ENCODE measurements around the gene FCF1. TPM values are rescaled to one million over a fixed set of nuclear protein-coding genes. Genes with fewer than 3 reads are reported as not detected.

FCF1 gene
- total RNA-seq, 2 experiments from 2014 or later = 16.1 to 62.1 TPM

GRCh38 chr14:74683406-74683805 lies 29.5 kb upstream of the FCF1 start:
- no peaks in the 10 kb centered on the region for H4K20me1 ChIP-seq (ENCODE audit: insufficient read depth, low read length)
- peak; percentile 74 for DNase-seq (ENCODE audit: low spot score)
- CTCF ChIA-PET (ENCODE audit: unreplicated experiment) = no interaction called here
- peaks cover 54% of the 10 kb centered on the region for H3K4me1 ChIP-seq (ENCODE audit: insufficient read depth, low read length, poor library complexity, severe bottlenecking)
- peak overlapping the region; percentile 85 for H3K4me2 ChIP-seq (ENCODE audit: low read length)
- peak overlapping the region; percentile 61 for H3K4me3 ChIP-seq (ENCODE audit: low read depth, low read length, poor library complexity, severe bottlenecking)
- H2AFZ ChIP-seq (ENCODE audit: low read length) = peak overlapping the region; percentile 48; the same call in 1 of the 2 replicates
- H3K36me3 ChIP-seq (ENCODE audit: insufficient read depth, low read length) = peaks cover 80% of the 10 kb centered on the region
- TF ChIP-seq, protein P1, sequence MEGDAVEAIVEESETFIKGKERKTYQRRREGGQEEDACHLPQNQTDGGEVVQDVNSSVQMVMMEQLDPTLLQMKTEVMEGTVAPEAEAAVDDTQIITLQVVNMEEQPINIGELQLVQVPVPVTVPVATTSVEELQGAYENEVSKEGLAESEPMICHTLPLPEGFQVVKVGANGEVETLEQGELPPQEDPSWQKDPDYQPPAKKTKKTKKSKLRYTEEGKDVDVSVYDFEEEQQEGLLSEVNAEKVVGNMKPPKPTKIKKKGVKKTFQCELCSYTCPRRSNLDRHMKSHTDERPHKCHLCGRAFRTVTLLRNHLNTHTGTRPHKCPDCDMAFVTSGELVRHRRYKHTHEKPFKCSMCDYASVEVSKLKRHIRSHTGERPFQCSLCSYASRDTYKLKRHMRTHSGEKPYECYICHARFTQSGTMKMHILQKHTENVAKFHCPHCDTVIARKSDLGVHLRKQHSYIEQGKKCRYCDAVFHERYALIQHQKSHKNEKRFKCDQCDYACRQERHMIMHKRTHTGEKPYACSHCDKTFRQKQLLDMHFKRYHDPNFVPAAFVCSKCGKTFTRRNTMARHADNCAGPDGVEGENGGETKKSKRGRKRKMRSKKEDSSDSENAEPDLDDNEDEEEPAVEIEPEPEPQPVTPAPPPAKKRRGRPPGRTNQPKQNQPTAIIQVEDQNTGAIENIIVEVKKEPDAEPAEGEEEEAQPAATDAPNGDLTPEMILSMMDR (conservative IDR thresholded peaks at IDR 0.05; ENCODE audit: low read length) = no peak
- TF ChIP-seq EZH2phosphoT487 (IDR thresholded peaks at IDR 0.05; ENCODE audit: borderline replicate concordance, low read depth, low read length) = no peak
- POLR2A ChIA-PET = interaction anchor here (0.6 to 1.4 kb wide), 2 partner anchors 17 to 75 kb away, joined by 3 read pairs; no protein-coding TSS in a partner anchor
- peak overlapping the region; percentile 97 for H3K27ac ChIP-seq (ENCODE audit: low read depth, low read length, poor library complexity, severe bottlenecking)
- peaks cover 28% of the 10 kb centered on the region; the same call in 1 of the 2 replicates for H3K79me2 ChIP-seq (ENCODE audit: insufficient read depth, low read depth, low read length)
- H3K9me3 ChIP-seq (ENCODE audit: low read length) = no peaks in the 10 kb centered on the region
- no peaks in the 10 kb centered on the region for H3K9me2 ChIP-seq (ENCODE audit: insufficient read depth, low read length)
- no TSS peak for BruUV-seq (replicated peaks)
- intact Hi-C loops (cut with micrococcal nuclease; ENCODE audit: unreplicated experiment) = no loop called here

DNA sequence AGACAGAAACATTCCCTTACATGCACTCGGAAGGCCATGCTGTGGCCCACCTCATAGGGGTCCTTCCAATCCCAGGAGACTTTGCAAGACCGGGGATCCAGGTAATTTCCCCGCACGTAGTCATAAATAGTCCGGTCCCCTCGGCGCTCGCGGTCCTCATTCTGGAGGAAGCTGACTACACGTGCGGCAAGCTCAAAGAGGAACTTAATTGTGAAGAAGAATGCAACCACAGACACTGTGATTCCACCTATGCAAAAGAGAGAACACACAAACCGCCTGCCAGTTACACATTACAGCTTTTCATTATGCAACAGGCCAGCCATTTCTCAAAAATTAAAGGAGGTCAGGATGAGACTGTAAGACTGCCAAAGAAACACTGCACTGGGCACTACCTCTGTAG lies 28.5 kb upstream of the FCF1 start:
- ChIA-PET CTCF (ENCODE audit: unreplicated experiment) (no interaction called here), POLR2A (interaction anchor here (0.6 to 1.7 kb wide), 9 partner anchors 22 to 213 kb away, joined by 3 to 7 read pairs (median 3); partner anchors contain the start of genes DLST and YLPM1)
- peak overlapping the region; percentile 61 for H3K4me3 ChIP-seq (ENCODE audit: low read depth, low read length, poor library complexity, severe bottlenecking)
- peak overlapping the region; percentile 97 for H3K27ac ChIP-seq (ENCODE audit: low read depth, low read length, poor library complexity, severe bottlenecking)
- peak overlapping the region; percentile 85 for H3K4me2 ChIP-seq (ENCODE audit: low read length)
- intact Hi-C loops (cut with micrococcal nuclease; ENCODE audit: unreplicated experiment) = loop anchor here (2.0 kb wide), 1 partner anchor 78 kb away; the partner anchor contains the start of gene YLPM1
- H3K36me3 ChIP-seq (ENCODE audit: insufficient read depth, low read length) = peaks cover 77% of the 10 kb centered on the region
- H3K4me1 ChIP-seq (ENCODE audit: insufficient read depth, low read length, poor library complexity, severe bottlenecking) = peaks cover 54% of the 10 kb centered on the region
- TF ChIP-seq EZH2phosphoT487 (IDR thresholded peaks at IDR 0.05; ENCODE audit: borderline replicate concordance, low read depth, low read length) = no peak
- TF ChIP-seq, protein P1 (conservative IDR thresholded peaks at IDR 0.05; ENCODE audit: low read length) = no peak
- H2AFZ ChIP-seq (ENCODE audit: low read length) = peak overlapping the region; percentile 51; the same call in 1 of the 2 replicates
- DNase-seq (ENCODE audit: low spot score) = peak; percentile 92
- BruUV-seq (replicated peaks) = no TSS peak
- H3K79me2 ChIP-seq (ENCODE audit: insufficient read depth, low read depth, low read length) = peaks cover 28% of the 10 kb centered on the region; the same call in 1 of the 2 replicates
- no peaks in the 10 kb centered on the region for H3K9me2 ChIP-seq (ENCODE audit: insufficient read depth, low read length)
- no peaks in the 10 kb centered on the region for H3K9me3 ChIP-seq (ENCODE audit: low read length)
- H4K20me1 ChIP-seq (ENCODE audit: insufficient read depth, low read length) = no peaks in the 10 kb centered on the region

DNA sequence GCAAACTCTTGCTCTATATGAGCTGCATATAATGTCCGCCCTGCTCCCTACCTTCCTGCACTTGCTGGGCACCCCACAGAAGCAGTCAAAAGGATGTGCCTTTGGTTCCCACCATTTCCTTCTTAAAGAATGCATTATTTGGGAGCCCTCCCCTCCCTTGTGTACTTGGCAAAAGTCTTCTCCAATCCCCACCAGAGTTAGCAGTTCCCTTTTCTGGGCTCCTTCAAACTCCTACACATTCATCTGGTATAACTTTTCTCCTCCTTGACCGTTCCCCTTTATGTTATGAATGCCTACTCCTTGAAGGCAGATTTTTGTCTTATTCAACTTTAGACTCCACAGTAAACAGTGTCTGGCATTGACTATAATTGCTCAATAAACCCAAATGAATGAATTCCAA lies 27.9 kb upstream of the FCF1 start:
- intact Hi-C loops (cut with micrococcal nuclease; ENCODE audit: unreplicated experiment) = loop anchor here (2.0 kb wide), 1 partner anchor 78 kb away; the partner anchor contains the start of gene YLPM1
- peak overlapping the region; percentile 85 for H3K4me2 ChIP-seq (ENCODE audit: low read length)
- no peaks in the 10 kb centered on the region for H3K9me2 ChIP-seq (ENCODE audit: insufficient read depth, low read length)
- H2AFZ ChIP-seq (ENCODE audit: low read length) = peak overlapping the region; percentile 51; the same call in 1 of the 2 replicates
- TF ChIP-seq EZH2phosphoT487 (IDR thresholded peaks at IDR 0.05; ENCODE audit: borderline replicate concordance, low read depth, low read length) = no peak
- H3K4me3 ChIP-seq (ENCODE audit: low read depth, low read length, poor library complexity, severe bottlenecking) = peak overlapping the region; percentile 61
- CTCF ChIA-PET (ENCODE audit: unreplicated experiment) = no interaction called here
- BruUV-seq (replicated peaks) = no TSS peak
- POLR2A ChIA-PET = interaction anchor here (0.6 to 1.7 kb wide), 10 partner anchors 8 to 214 kb away, joined by 3 to 8 read pairs (median 4); partner anchors contain the start of genes ISCA2 and YLPM1
- peaks cover 54% of the 10 kb centered on the region for H3K4me1 ChIP-seq (ENCODE audit: insufficient read depth, low read length, poor library complexity, severe bottlenecking)
- peaks cover 28% of the 10 kb centered on the region; the same call in 1 of the 2 replicates for H3K79me2 ChIP-seq (ENCODE audit: insufficient read depth, low read depth, low read length)
- no peaks in the 10 kb centered on the region for H3K9me3 ChIP-seq (ENCODE audit: low read length)
- peaks cover 80% of the 10 kb centered on the region for H3K36me3 ChIP-seq (ENCODE audit: insufficient read depth, low read length)
- H3K27ac ChIP-seq (ENCODE audit: low read depth, low read length, poor library complexity, severe bottlenecking) = peak overlapping the region; percentile 97
- DNase-seq (ENCODE audit: low spot score) = peak; percentile 17
- H4K20me1 ChIP-seq (ENCODE audit: insufficient read depth, low read length) = no peaks in the 10 kb centered on the region
